Measurements from ENCODE around the gene SCN9A.

Gene SCN9A

DNA sequence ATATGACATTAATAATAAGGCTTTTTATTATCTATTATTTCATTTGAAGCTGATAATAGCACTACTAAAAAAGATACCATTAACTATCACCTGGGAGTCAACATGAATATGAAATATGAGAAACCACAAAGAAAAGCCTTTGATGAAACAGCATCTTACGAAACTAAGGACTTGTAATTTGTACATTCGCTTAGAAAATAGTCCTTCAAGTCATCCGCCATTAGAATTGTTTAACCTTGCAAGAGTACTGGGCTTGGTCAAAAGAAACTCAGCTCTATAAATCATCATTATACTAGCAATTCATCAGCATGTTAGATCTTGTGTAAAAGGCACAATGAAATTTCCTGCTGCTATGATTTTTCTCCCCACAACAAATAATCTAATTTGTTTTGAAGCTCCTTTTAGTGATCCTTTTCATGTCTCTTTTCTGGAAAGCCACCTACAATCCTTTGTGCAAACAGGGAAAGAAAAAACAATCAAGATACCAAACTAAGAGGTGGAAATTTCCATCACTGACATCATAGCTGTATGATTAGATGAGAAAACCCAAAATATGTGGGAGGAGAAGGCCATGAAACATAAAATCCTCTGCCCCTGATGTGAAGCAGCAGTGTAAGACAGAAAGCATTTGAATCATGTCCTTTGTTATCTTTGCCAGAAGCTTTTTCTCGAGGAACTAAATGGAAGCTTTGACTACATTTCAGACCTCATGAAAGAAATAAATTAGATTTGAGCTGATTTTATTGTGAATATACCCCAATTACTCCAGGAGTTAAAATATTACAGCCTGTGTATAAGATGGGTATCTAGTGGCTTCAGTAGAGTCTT, 31.2 kb downstream of the SCN9A start:
- DNase-seq (ENCODE audit: low spot score) = no peak
- H3K79me1 ChIP-seq (ENCODE audit: low read depth, low read length) = no peaks in the 10 kb centered on the region
- no peak overlapping the region for H3K4ac ChIP-seq (ENCODE audit: low read length)
- H3K4me2 ChIP-seq (ENCODE audit: insufficient read depth, low read length, poor library complexity, severe bottlenecking) = no peak overlapping the region
- no peak overlapping the region for H2BK5ac ChIP-seq (ENCODE audit: low read length)
- no peak overlapping the region for H2BK15ac ChIP-seq (ENCODE audit: low read length)
- no peaks in the 10 kb centered on the region for H3K27me3 ChIP-seq (ENCODE audit: control insufficient read depth in 3 of 3, insufficient read depth in 3 of 3, low read depth in 1 of 3, low read length in 3 of 3)
- H2BK12ac ChIP-seq (ENCODE audit: low read length) = no peak overlapping the region
- peak overlapping the region; percentile 78 for H2AFZ ChIP-seq (ENCODE audit: low read length)
- no CpG with 5 or more reads among the region's 4 CpGs for WGBS, 2 donors (ENCODE audit: extremely low coverage in 2 of 2, insufficient read length in 2 of 2, insufficient replicate concordance in 1 of 2)
- H4K91ac ChIP-seq (ENCODE audit: low read depth, low read length, poor library complexity) = no peak overlapping the region
- H3K4me1 ChIP-seq (ENCODE audit: control insufficient read depth in 2 of 2, insufficient read depth in 1 of 2, low read depth in 1 of 2, low read length in 2 of 2) = peaks cover 1 to 9% of the 10 kb centered on the region in 2 donors
- H3K36me3 ChIP-seq (replicated peaks in 1 of 2; ENCODE audit: control insufficient read depth in 2 of 2, insufficient read depth in 2 of 2, low read length in 2 of 2) = no peaks in the 10 kb centered on the region
- H4K8ac ChIP-seq (ENCODE audit: low read depth, low read length) = no peak overlapping the region
- H3K23ac ChIP-seq (ENCODE audit: low read depth, low read length, poor library complexity) = no peak overlapping the region
- no peak overlapping the region for H2AK5ac ChIP-seq (ENCODE audit: low read depth, low read length)
- no peak overlapping the region for H3K9ac ChIP-seq (ENCODE audit: low read depth, low read length, poor library complexity)
- H3K27ac ChIP-seq (replicated peaks; ENCODE audit: low read length) = no peak overlapping the region
- H2BK120ac ChIP-seq (ENCODE audit: low read depth, low read length) = no peak overlapping the region
- H3K14ac ChIP-seq (ENCODE audit: low read length) = no peak overlapping the region
- H3K18ac ChIP-seq (ENCODE audit: low read length) = no peak overlapping the region
- no peaks in the 10 kb centered on the region for H3K9me3 ChIP-seq (replicated peaks in 1 of 2; ENCODE audit: control insufficient read depth in 2 of 2, insufficient read depth in 1 of 2, low read depth in 1 of 2, low read length in 2 of 2)
- no peak overlapping the region for H3K4me3 ChIP-seq (ENCODE audit: low read length in 2 of 2)

DNA sequence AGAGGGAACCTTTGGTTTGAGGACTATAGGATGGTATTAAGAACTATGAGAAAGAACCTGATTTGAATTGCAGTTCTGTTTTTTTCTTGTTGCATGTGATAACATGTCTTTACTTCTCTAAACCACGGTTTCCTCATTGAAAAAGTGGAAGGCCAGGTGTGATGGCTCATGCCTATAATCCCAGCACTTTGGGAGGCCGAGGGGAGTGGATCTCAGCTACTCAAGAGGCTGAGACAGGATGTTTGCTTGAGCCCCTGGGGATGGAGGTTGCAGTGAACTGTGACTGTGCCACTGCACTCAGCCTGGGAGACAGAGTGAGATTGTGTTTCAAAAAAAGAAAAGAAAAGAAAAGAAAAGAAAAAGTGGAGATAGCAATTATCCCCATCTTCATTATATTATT, 32.3 kb downstream of the SCN9A start:
- WGBS, 2 donors (ENCODE audit: extremely low coverage in 2 of 2, insufficient read length in 2 of 2, insufficient replicate concordance in 1 of 2) = no CpG with 5 or more reads among the region's 2 CpGs
- H3K4me3 ChIP-seq (ENCODE audit: low read length in 2 of 2) = no peak overlapping the region
- no peak overlapping the region for H2BK120ac ChIP-seq (ENCODE audit: low read depth, low read length)
- no peak overlapping the region for H3K23ac ChIP-seq (ENCODE audit: low read depth, low read length, poor library complexity)
- H3K36me3 ChIP-seq (replicated peaks in 1 of 2; ENCODE audit: control insufficient read depth in 2 of 2, insufficient read depth in 2 of 2, low read length in 2 of 2) = no peaks in the 10 kb centered on the region
- no peak overlapping the region for H3K4me2 ChIP-seq (ENCODE audit: insufficient read depth, low read length, poor library complexity, severe bottlenecking)
- peak overlapping the region; percentile 33 for H2AFZ ChIP-seq (ENCODE audit: low read length)
- no peak overlapping the region for H3K9ac ChIP-seq (ENCODE audit: low read depth, low read length, poor library complexity)
- H3K27ac ChIP-seq (replicated peaks; ENCODE audit: low read length) = no peak overlapping the region
- H3K27me3 ChIP-seq (ENCODE audit: control insufficient read depth in 3 of 3, insufficient read depth in 3 of 3, low read depth in 1 of 3, low read length in 3 of 3) = no peaks in the 10 kb centered on the region
- no peak overlapping the region for H2BK5ac ChIP-seq (ENCODE audit: low read length)
- H3K9me3 ChIP-seq (replicated peaks in 1 of 2; ENCODE audit: control insufficient read depth in 2 of 2, insufficient read depth in 1 of 2, low read depth in 1 of 2, low read length in 2 of 2) = no peaks in the 10 kb centered on the region
- no peak for DNase-seq (ENCODE audit: low spot score)
- H3K4ac ChIP-seq (ENCODE audit: low read length) = no peak overlapping the region
- no peak overlapping the region for H3K14ac ChIP-seq (ENCODE audit: low read length)
- peaks cover 1 to 9% of the 10 kb centered on the region in 2 donors for H3K4me1 ChIP-seq (ENCODE audit: control insufficient read depth in 2 of 2, insufficient read depth in 1 of 2, low read depth in 1 of 2, low read length in 2 of 2)
- H2BK15ac ChIP-seq (ENCODE audit: low read length) = no peak overlapping the region
- H3K18ac ChIP-seq (ENCODE audit: low read length) = no peak overlapping the region
- H3K79me1 ChIP-seq (ENCODE audit: low read depth, low read length) = no peaks in the 10 kb centered on the region
- no peak overlapping the region for H2AK5ac ChIP-seq (ENCODE audit: low read depth, low read length)
- H4K91ac ChIP-seq (ENCODE audit: low read depth, low read length, poor library complexity) = no peak overlapping the region
- no peak overlapping the region for H2BK12ac ChIP-seq (ENCODE audit: low read length)
- no peak overlapping the region for H4K8ac ChIP-seq (ENCODE audit: low read depth, low read length)

DNA sequence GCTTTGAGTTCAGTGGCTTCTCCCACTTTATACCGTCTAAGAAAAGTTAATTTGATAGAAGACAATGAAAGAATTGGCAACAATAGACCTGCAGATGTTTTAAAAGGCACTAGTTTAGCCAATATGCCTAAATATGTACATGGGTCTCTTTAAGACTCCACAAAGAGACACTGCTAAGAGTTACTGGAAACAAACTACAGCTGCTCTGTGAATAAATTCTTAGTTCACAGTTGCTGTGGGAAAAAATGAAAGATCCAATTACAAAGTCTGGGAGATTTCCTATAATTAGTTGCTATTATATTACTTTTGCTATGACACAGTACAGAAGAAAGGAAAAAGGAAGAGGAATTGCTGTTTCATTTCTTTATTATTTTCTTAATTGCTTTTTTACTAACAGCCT, 34.3 kb downstream of the SCN9A start:
- Histone ChIP-seq H3K9me3 (replicated peaks in 1 of 2; ENCODE audit: control insufficient read depth in 2 of 2, insufficient read depth in 1 of 2, low read depth in 1 of 2, low read length in 2 of 2) (no peaks in the 10 kb centered on the region), H2BK5ac (ENCODE audit: low read length) (no peak overlapping the region), H3K14ac (ENCODE audit: low read length) (no peak overlapping the region), H2AFZ (ENCODE audit: low read length) (no peak overlapping the region), H2AK5ac (ENCODE audit: low read depth, low read length) (no peak overlapping the region), H3K18ac (ENCODE audit: low read length) (no peak overlapping the region), H3K4me3 (ENCODE audit: low read length in 2 of 2) (no peak overlapping the region), H3K9ac (ENCODE audit: low read depth, low read length, poor library complexity) (no peak overlapping the region), H3K4ac (ENCODE audit: low read length) (no peak overlapping the region), H4K91ac (ENCODE audit: low read depth, low read length, poor library complexity) (no peak overlapping the region), H3K4me2 (ENCODE audit: insufficient read depth, low read length, poor library complexity, severe bottlenecking) (no peak overlapping the region), H2BK12ac (ENCODE audit: low read length) (no peak overlapping the region), H2BK120ac (ENCODE audit: low read depth, low read length) (no peak overlapping the region), H3K27me3 (ENCODE audit: control insufficient read depth in 3 of 3, insufficient read depth in 3 of 3, low read depth in 1 of 3, low read length in 3 of 3) (no peaks in the 10 kb centered on the region), H3K79me1 (ENCODE audit: low read depth, low read length) (no peaks in the 10 kb centered on the region), H3K23ac (ENCODE audit: low read depth, low read length, poor library complexity) (no peak overlapping the region), H4K8ac (ENCODE audit: low read depth, low read length) (no peak overlapping the region), H2BK15ac (ENCODE audit: low read length) (no peak overlapping the region), H3K36me3 (replicated peaks in 1 of 2; ENCODE audit: control insufficient read depth in 2 of 2, insufficient read depth in 2 of 2, low read length in 2 of 2) (no peaks in the 10 kb centered on the region), H3K27ac (replicated peaks; ENCODE audit: low read length) (no peak overlapping the region), H3K4me1 (ENCODE audit: control insufficient read depth in 2 of 2, insufficient read depth in 1 of 2, low read depth in 1 of 2, low read length in 2 of 2) (peaks cover 1 to 9% of the 10 kb centered on the region in 2 donors)
- no peak for DNase-seq (ENCODE audit: low spot score)
- WGBS, 2 donors (ENCODE audit: extremely low coverage in 2 of 2, insufficient read length in 2 of 2, insufficient replicate concordance in 1 of 2) = no CpG with 5 or more reads among the region's 1 CpG

- Histone ChIP-seq H3K9ac (ENCODE audit: low read depth, low read length, poor library complexity) (no peak overlapping the region), H2BK12ac (ENCODE audit: low read length) (no peak overlapping the region), H3K4me2 (ENCODE audit: insufficient read depth, low read length, poor library complexity, severe bottlenecking) (no peak overlapping the region), H3K4me1 (ENCODE audit: control insufficient read depth in 2 of 2, insufficient read depth in 1 of 2, low read depth in 1 of 2, low read length in 2 of 2) (peaks cover 0 to 4% of the 10 kb centered on the region in 2 donors), H3K14ac (ENCODE audit: low read length) (no peak overlapping the region), H3K23ac (ENCODE audit: low read depth, low read length, poor library complexity) (no peak overlapping the region), H3K27ac (replicated peaks; ENCODE audit: low read length) (no peak overlapping the region), H2AK5ac (ENCODE audit: low read depth, low read length) (no peak overlapping the region), H3K18ac (ENCODE audit: low read length) (no peak overlapping the region), H4K91ac (ENCODE audit: low read depth, low read length, poor library complexity) (no peak overlapping the region), H4K8ac (ENCODE audit: low read depth, low read length) (no peak overlapping the region), H3K36me3 (replicated peaks in 1 of 2; ENCODE audit: control insufficient read depth in 2 of 2, insufficient read depth in 2 of 2, low read length in 2 of 2) (no peaks in the 10 kb centered on the region), H3K9me3 (replicated peaks in 1 of 2; ENCODE audit: control insufficient read depth in 2 of 2, insufficient read depth in 1 of 2, low read depth in 1 of 2, low read length in 2 of 2) (no peaks in the 10 kb centered on the region), H3K4ac (ENCODE audit: low read length) (no peak overlapping the region), H2BK120ac (ENCODE audit: low read depth, low read length) (no peak overlapping the region), H2BK5ac (ENCODE audit: low read length) (no peak overlapping the region), H2BK15ac (ENCODE audit: low read length) (no peak overlapping the region), H3K4me3 (ENCODE audit: low read length in 2 of 2) (no peak overlapping the region), H2AFZ (ENCODE audit: low read length) (no peak overlapping the region), H3K79me1 (ENCODE audit: low read depth, low read length) (no peaks in the 10 kb centered on the region), H3K27me3 (ENCODE audit: control insufficient read depth in 3 of 3, insufficient read depth in 3 of 3, low read depth in 1 of 3, low read length in 3 of 3) (no peaks in the 10 kb centered on the region)
- no peak for DNase-seq (ENCODE audit: low spot score)
- WGBS, 2 donors (ENCODE audit: extremely low coverage in 2 of 2, insufficient read length in 2 of 2, insufficient replicate concordance in 1 of 2) = no CpG with 5 or more reads among the region's 4 CpGs
These were observed 36.9 kb downstream of the SCN9A start for GRCh38 chr2:166338831-166339339.

Data from neuronal stem cell (in vitro differentiated cells).